ENCODE data around the gene RNF157. TPM values are rescaled to one million over a fixed set of nuclear protein-coding genes. Genes with fewer than 3 reads are reported as not detected.

Gene RNF157
- total and polyA plus RNA-seq, 9 of the 15 experiments (the other 6 are each of a cell fraction or from before 2014, with no cell fraction given) = 8.1 to 31.7 (median 20.8) TPM

DNA sequence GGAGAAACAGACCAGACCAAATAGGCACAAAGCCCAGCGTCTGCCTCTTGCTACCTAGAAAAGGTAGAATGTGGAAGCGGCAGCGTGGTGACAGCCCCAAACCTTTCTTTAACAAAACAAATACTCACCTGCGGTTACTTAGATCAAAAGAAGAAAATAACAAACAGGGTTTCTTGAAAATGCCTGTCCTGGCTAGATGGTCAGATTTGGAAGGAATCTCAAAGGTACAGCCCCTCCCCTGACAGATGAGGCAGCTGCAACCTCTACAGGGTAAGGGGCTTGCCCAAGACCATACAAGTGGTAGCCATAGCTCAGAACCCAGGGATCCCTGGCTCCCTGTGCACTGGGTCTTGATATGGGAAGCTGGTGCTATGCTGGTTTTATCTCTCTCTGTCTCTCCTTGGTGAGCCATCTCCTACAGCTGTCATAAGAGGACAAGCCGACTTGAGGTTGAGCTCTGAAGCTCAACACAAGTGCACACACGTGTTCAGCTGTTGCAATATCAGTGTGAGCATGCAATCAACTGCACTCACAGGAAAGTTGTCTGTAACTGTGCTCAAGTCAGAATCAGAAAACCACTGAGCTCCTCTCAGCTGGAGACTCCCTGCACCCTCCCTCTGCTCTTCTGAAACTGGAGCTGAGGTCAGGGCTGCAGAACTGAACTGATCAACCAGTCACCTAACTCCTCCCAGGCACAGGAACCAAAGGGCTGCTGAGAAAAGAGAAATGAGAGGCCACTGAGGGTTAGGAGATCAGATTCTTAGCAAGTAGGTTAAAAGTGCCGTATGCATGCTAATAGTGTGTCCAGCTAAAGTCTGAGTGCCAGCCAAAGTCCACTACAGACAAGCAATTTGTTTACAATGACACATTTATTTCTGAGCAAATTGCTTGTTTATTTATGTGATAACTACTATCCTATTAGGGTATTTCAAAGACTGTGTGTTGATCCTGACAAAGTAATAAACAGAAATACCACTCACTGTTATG, 6.1 kb upstream of the RNF157 start (continued):
- TF ChIP-seq ZNF347 (CRISPR knock-in tag; IDR thresholded peaks at IDR 0.05; ENCODE audit: low read depth) = no peak
- TF ChIP-seq PTRF (tag; IDR thresholded peaks at IDR 0.05) = no peak
- TF ChIP-seq ARNT (IDR thresholded peaks at IDR 0.05) = peak in 1 of 2 experiments; percentile 69; a peak in 1 of 4 replicates
- 0 out of 2 replicates have a peak, but pooled peaks have one; percentile 54 for TF ChIP-seq JUND (IDR thresholded peaks at IDR 0.05; ENCODE audit: borderline replicate concordance, low read depth, low read length)
- peak; percentile 42; the same call in 2 of the 3 replicates for TF ChIP-seq JUND (tag; IDR thresholded peaks at IDR 0.05; ENCODE audit: borderline replicate concordance, low read depth, low read length)
- TF ChIP-seq CTCF (IDR thresholded peaks at IDR 0.05 in 2 of 3, conservative IDR thresholded peaks at IDR 0.05 in 1 of 3; ENCODE audit: insufficient read depth in 2 of 3, low read depth in 1 of 3, low read length in 3 of 3) = no peak
- no peak for TF ChIP-seq ZNF436 (CRISPR knock-in tag; IDR thresholded peaks at IDR 0.05)
- no peak for TF ChIP-seq SRSF7 (optimal IDR thresholded peaks at IDR 0.05; ENCODE audit: low read depth, low read length)
- no peak for TF ChIP-seq COPS2 (conservative IDR thresholded peaks at IDR 0.05)
- TF ChIP-seq, protein P1, sequence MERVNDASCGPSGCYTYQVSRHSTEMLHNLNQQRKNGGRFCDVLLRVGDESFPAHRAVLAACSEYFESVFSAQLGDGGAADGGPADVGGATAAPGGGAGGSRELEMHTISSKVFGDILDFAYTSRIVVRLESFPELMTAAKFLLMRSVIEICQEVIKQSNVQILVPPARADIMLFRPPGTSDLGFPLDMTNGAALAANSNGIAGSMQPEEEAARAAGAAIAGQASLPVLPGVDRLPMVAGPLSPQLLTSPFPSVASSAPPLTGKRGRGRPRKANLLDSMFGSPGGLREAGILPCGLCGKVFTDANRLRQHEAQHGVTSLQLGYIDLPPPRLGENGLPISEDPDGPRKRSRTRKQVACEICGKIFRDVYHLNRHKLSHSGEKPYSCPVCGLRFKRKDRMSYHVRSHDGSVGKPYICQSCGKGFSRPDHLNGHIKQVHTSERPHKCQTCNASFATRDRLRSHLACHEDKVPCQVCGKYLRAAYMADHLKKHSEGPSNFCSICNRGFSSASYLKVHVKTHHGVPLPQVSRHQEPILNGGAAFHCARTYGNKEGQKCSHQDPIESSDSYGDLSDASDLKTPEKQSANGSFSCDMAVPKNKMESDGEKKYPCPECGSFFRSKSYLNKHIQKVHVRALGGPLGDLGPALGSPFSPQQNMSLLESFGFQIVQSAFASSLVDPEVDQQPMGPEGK (CRISPR knock-in tag; IDR thresholded peaks at IDR 0.05; ENCODE audit: borderline replicate concordance) = no peak
- TF ChIP-seq EZH2 (IDR thresholded peaks at IDR 0.05; ENCODE audit: borderline replicate concordance, low read depth, low read length) = no peak
- TF ChIP-seq SREBF2 (CRISPR knock-in tag; IDR thresholded peaks at IDR 0.05) = no peak
- TF ChIP-seq CHD4 (IDR thresholded peaks at IDR 0.05; ENCODE audit: insufficient read depth, insufficient replicate concordance, low read depth, low read length, poor library complexity, severe bottlenecking) = no peak
- no peak for TF ChIP-seq NCOR1 (IDR thresholded peaks at IDR 0.05)
- TF ChIP-seq FOXJ3 (CRISPR knock-in tag; IDR thresholded peaks at IDR 0.05) = no peak
- peak; percentile 88 for TF ChIP-seq CEBPB (tag; IDR thresholded peaks at IDR 0.05)
- no peak for TF ChIP-seq E2F5 (CRISPR knock-in tag; IDR thresholded peaks at IDR 0.05)
- peak; percentile 88 for TF ChIP-seq ZNF589 (CRISPR knock-in tag; IDR thresholded peaks at IDR 0.05; ENCODE audit: low read depth)
- no peak for TF ChIP-seq NR2F6 (CRISPR knock-in tag; IDR thresholded peaks at IDR 0.05)
- TF ChIP-seq, protein P2, sequence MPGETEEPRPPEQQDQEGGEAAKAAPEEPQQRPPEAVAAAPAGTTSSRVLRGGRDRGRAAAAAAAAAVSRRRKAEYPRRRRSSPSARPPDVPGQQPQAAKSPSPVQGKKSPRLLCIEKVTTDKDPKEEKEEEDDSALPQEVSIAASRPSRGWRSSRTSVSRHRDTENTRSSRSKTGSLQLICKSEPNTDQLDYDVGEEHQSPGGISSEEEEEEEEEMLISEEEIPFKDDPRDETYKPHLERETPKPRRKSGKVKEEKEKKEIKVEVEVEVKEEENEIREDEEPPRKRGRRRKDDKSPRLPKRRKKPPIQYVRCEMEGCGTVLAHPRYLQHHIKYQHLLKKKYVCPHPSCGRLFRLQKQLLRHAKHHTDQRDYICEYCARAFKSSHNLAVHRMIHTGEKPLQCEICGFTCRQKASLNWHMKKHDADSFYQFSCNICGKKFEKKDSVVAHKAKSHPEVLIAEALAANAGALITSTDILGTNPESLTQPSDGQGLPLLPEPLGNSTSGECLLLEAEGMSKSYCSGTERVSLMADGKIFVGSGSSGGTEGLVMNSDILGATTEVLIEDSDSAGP (CRISPR knock-in tag; IDR thresholded peaks at IDR 0.05) = no peak
- TF ChIP-seq STAG1 (CRISPR knock-in tag; IDR thresholded peaks at IDR 0.05; ENCODE audit: borderline replicate concordance) = no peak
